H1 (cell line): ENCODE results near the gene PDZD2. TPM values are rescaled to one million over a fixed set of nuclear protein-coding genes. Genes with fewer than 3 reads are reported as not detected.

Source experiments
- CTCF ChIA-PET: fragments of 300-600 bp; sonication (Branson Sonifier 250); formaldehyde crosslinking; loops from one replicate; lab custom pipeline; 2021; ENCODE audit not compliant: partially characterized antibody; lab: Charles Lee
- POLR2A ChIA-PET: fragments of 300-600 bp; sonication (Branson Sonifier 250); formaldehyde crosslinking; loops from one replicate; lab custom pipeline; 2021; ENCODE audit warnings: inconsistent platforms; ENCODE audit not compliant: partially characterized antibody; lab: Charles Lee
- DNase-seq, 2 experiments: peaks; one replicate each; pipeline versions ENCODE4 v3.0.0 to v3.0.0-alpha.2; 2010 to 2022; ENCODE audit warnings: low spot score in 2 of 2, low read depth in 1 of 2, mixed read lengths in 1 of 2
- FAIRE-seq: peaks from 2 replicates; lab custom pipeline; 2011; peaks lifted over from hg19 to GRCh38; lab: Jason Lieb, UNC
- H2AFZ ChIP-seq: 2 replicates; pipeline ENCODE4 v1.8.1; 2012; ENCODE audit warnings: low read length, inconsistent platforms
- H2AK5ac ChIP-seq: 2 replicates; pipeline ENCODE4 v1.6.1; 2013; ENCODE audit warnings: low read depth, low read length
- H2BK120ac ChIP-seq: replicated peaks from 2 replicates; pipeline ENCODE3; 2013; ENCODE audit warnings: low read depth, low read length, inconsistent platforms
- H2BK12ac ChIP-seq: 2 replicates; pipeline ENCODE4 v1.6.1; 2013; ENCODE audit warnings: low read depth, low read length
- H2BK15ac ChIP-seq: 2 replicates; pipeline ENCODE4 v1.6.1; 2013; ENCODE audit warnings: low read length
- H2BK20ac ChIP-seq: 2 replicates; pipeline ENCODE4 v1.6.1; 2013; ENCODE audit warnings: low read length
- H2BK5ac ChIP-seq: 2 replicates; pipeline ENCODE4 v1.6.1; 2013; ENCODE audit warnings: low read depth, low read length
- H3K14ac ChIP-seq: 2 replicates; pipeline ENCODE4 v1.6.1; 2013; ENCODE audit warnings: inconsistent platforms; ENCODE audit not compliant: insufficient read length
- H3K18ac ChIP-seq: 2 replicates; pipeline ENCODE4 v1.6.1; 2013; ENCODE audit warnings: low read length; ENCODE audit errors: extremely low read depth
- H3K23ac ChIP-seq: 2 replicates; pipeline ENCODE4 v1.6.1; 2013; ENCODE audit warnings: inconsistent platforms; ENCODE audit not compliant: insufficient read length
- H3K23me2 ChIP-seq: 2 replicates; pipeline ENCODE4 v1.6.1; 2013; ENCODE audit warnings: low read depth, low read length
- H3K27ac ChIP-seq: 2 replicates; pipeline ENCODE4 v1.6.1; 2011; ENCODE audit warnings: low read depth, low read length, inconsistent platforms
- H3K27me3 ChIP-seq, 4 experiments: replicated peaks in 1 of 4; 1 replicate in 1 of 4; 2 replicates in 3 of 4; pipeline versions ENCODE4 v1.6.1 to v1.8.1; 2011 to 2013; ENCODE audit warnings: low read length in 3 of 4, mild to moderate bottlenecking in 3 of 4, inconsistent platforms in 2 of 4, mixed read lengths in 2 of 4, moderate library complexity in 1 of 4; ENCODE audit not compliant: control insufficient read depth in 3 of 4, insufficient read depth in 3 of 4; ENCODE audit errors: extremely low read depth in 1 of 4
- H3K36me3 ChIP-seq, 4 experiments: 2 replicates each; pipeline versions ENCODE4 v1.6.1 to v1.8.1; 2011 to 2013; ENCODE audit warnings: mild to moderate bottlenecking in 4 of 4, low read length in 3 of 4, moderate library complexity in 2 of 4, control low read depth in 1 of 4, inconsistent platforms in 1 of 4; ENCODE audit not compliant: insufficient read depth in 4 of 4, control insufficient read depth in 2 of 4
- H3K4ac ChIP-seq: replicated peaks from 2 replicates; pipeline ENCODE3; 2013; ENCODE audit warnings: low read length, low read depth, mixed read lengths, inconsistent platforms; ENCODE audit not compliant: insufficient read length
- H3K4me1 ChIP-seq, 4 experiments: replicated peaks in 1 of 4; 1 replicate in 1 of 4; 2 replicates in 3 of 4; pipeline versions ENCODE4 v1.6.1 to v1.8.1; 2011 to 2013; ENCODE audit warnings: low read length in 3 of 4, inconsistent platforms in 2 of 4, mixed read lengths in 1 of 4; ENCODE audit not compliant: insufficient read depth in 4 of 4, control insufficient read depth in 3 of 4
- H3K4me2 ChIP-seq, 2 experiments: 2 replicates each; pipeline versions ENCODE4 v1.6.1 to v1.8.1; 2011 to 2013; ENCODE audit warnings: low read depth in 2 of 2, low read length in 2 of 2, control low read depth in 1 of 2, inconsistent platforms in 1 of 2, mild to moderate bottlenecking in 1 of 2; ENCODE audit not compliant: insufficient read depth in 1 of 2
- H3K4me3 ChIP-seq, 4 experiments: fragments of 200-600, 300-600 bp in 1 of 4; sonication (generic), shearing (Covaris generic), sonication (Bioruptor Twin) in 1 of 4; 2 replicates each; pipeline versions ENCODE4 v1.5.1 to v1.8.1; 2011 to 2016; ENCODE audit warnings: low read length in 4 of 4, low read depth in 3 of 4, control low read depth in 2 of 4, inconsistent platforms in 2 of 4, mild to moderate bottlenecking in 2 of 4, mixed read lengths in 1 of 4, moderate library complexity in 1 of 4; ENCODE audit not compliant: insufficient read depth in 2 of 4; ENCODE audit errors: extremely low read depth in 1 of 4
- H3K56ac ChIP-seq: replicated peaks from 2 replicates; pipeline ENCODE3; 2013; ENCODE audit warnings: low read depth, mild to moderate bottlenecking, mixed read lengths, low read length, inconsistent platforms; ENCODE audit not compliant: insufficient read length
- H3K79me1 ChIP-seq: 2 replicates; pipeline ENCODE4 v1.6.1; 2013; ENCODE audit warnings: low read depth, low read length, control low read depth
- H3K79me2 ChIP-seq, 2 experiments: 2 replicates each; pipeline versions ENCODE4 v1.6.1 to v1.8.1; 2012 to 2013; ENCODE audit warnings: low read length in 2 of 2, mild to moderate bottlenecking in 2 of 2, inconsistent platforms in 1 of 2; ENCODE audit not compliant: insufficient read depth in 2 of 2, control insufficient read depth in 1 of 2
- H3K9ac ChIP-seq, 4 experiments: replicated peaks in 1 of 4; 1 replicate in 1 of 4; 2 replicates in 3 of 4; pipeline versions ENCODE4 v1.6.1 to v1.8.1; 2011 to 2013; ENCODE audit warnings: low read depth in 3 of 4, low read length in 3 of 4, control low read depth in 2 of 4, mild to moderate bottlenecking in 2 of 4, moderate library complexity in 2 of 4, inconsistent platforms in 1 of 4; ENCODE audit errors: extremely low read depth in 1 of 4
- H3K9me3 ChIP-seq, 2 experiments: 2 replicates each; pipeline versions ENCODE4 v1.6.1 to v1.8.1; 2012 to 2013; ENCODE audit warnings: mild to moderate bottlenecking in 2 of 2, moderate library complexity in 2 of 2, control low read depth in 1 of 2, inconsistent platforms in 1 of 2, low read depth in 1 of 2, low read length in 1 of 2, mixed read lengths in 1 of 2; ENCODE audit not compliant: insufficient read depth in 2 of 2
- H4K20me1 ChIP-seq, 2 experiments: replicated peaks in 1 of 2; 2 replicates each; pipeline versions ENCODE3 to v1.8.1; 2011 to 2013; ENCODE audit warnings: inconsistent platforms in 2 of 2, low read length in 2 of 2, mild to moderate bottlenecking in 1 of 2; ENCODE audit not compliant: insufficient read depth in 2 of 2, control insufficient read depth in 1 of 2
- H4K5ac ChIP-seq: 2 replicates; pipeline ENCODE4 v1.6.1; 2013; ENCODE audit warnings: low read length, low read depth, mixed read lengths, inconsistent platforms; ENCODE audit not compliant: insufficient read length
- H4K8ac ChIP-seq: 2 replicates; pipeline ENCODE4 v1.8.0; 2013; ENCODE audit warnings: mild to moderate bottlenecking, moderate library complexity, low read length, inconsistent platforms; ENCODE audit not compliant: insufficient read depth; ENCODE audit errors: extremely low read depth
- H4K91ac ChIP-seq: replicated peaks from 2 replicates; pipeline ENCODE3; 2013; ENCODE audit warnings: low read length, mixed read lengths, inconsistent platforms; ENCODE audit not compliant: insufficient read length
- TBP ChIP-seq: IDR thresholded peaks from 2 replicates; pipeline ENCODE4 v1.6.1; 2011; ENCODE audit warnings: low read depth, low read length, improper control_type of control experiment
- WGBS, 2 experiments: shearing (Covaris generic) in 1 of 2; methylation state at CpG; one replicate each; pipeline versions ENCODE4 v1.1.6 to v1.1.7; 2013 to 2015; ENCODE audit warnings: low lambda C conversion rate in 2 of 2, mixed read lengths in 2 of 2, inconsistent platforms in 1 of 2, low coverage in 1 of 2, missing lambda C conversion rate in 1 of 2; ENCODE audit not compliant: insufficient replicate concordance in 2 of 2, insufficient coverage in 1 of 2, insufficient read length in 1 of 2; ENCODE audit errors: extremely low coverage in 1 of 2, missing lambda C conversion rate in 1 of 2; 5-methylcytosine and 5-hydroxymethylcytosine counted together
- polyA plus RNA-seq, 7 experiments: library from polyadenylated mRNA; depleted of rRNA in 3 of 7; stranded (reverse) in 5 of 7; unstranded in 2 of 7; fragments of >200 nt in 5 of 7; fragments of 200-250 nt in 2 of 7; gene quantifications; 1 replicate in 5 of 7; 2 replicates in 1 of 7; 4 replicates in 1 of 7; pipeline versions ENCODE4 v1.2.1 to v1.2.3, GENCODE V29; 2011 to 2013; ENCODE audit warnings: missing spikeins in 2 of 7, mixed read lengths in 2 of 7
- total RNA-seq: library from RNA; stranded (reverse); fragmentation: NEBNext Ultra II Directional; extraction: Animal tissue kit (Norgen Biotek cat#: 25700); gene quantifications from 2 replicates; pipeline ENCODE4 v1.2.1, GENCODE V29; 2021

Gene PDZD2
- total and polyA plus RNA-seq, 2 of the 8 experiments (the other 6 are each of a cell fraction or from before 2014, with no cell fraction given), result 1.2 to 6.8 TPM

DNA sequence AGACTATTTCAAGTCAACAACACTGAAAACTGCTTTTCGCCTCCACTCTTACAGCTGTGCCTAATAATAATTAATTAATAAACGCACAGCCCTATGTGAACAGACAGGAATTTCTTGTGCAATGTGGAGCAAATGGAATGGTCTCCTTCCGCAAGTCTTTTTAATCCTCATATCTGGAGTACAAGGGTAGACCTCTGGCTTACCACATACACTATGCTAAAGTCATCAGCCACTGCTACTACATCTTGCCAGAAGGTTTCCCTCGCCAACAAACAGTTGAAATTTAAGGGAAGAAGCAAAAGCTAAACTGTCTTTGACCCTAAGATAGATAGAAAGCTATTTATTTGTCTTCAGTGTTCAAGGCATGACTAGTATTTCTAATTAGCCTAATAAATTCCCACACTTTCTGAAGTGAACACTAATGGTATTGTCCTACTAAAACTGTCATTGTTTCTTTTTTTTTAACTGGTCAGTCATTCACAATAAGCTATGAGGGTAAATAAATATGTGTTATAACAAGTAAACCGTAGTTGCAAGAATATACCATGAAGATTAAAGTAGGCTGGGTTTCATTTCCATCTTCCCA lies 471.3 kb downstream of the PDZD2 start:
- no peak overlapping the region for H3K27ac ChIP-seq
- 0 out of 2 replicates have a peak, but pooled peaks cover 2% of the 10 kb centered on the region for H3K79me1 ChIP-seq
- H3K9ac ChIP-seq, result no peak overlapping the region
- ChIA-PET CTCF (interaction anchor here (0.6 to 1.1 kb wide), 3 partner anchors 10 to 219 kb away, joined by 3 to 4 read pairs (median 3); no protein-coding TSS in a partner anchor), POLR2A (interaction anchor here (1.0 kb wide), 1 partner anchor 65 kb away, joined by 6 read pairs; no protein-coding TSS in a partner anchor)
- no peak overlapping the region for H2BK15ac ChIP-seq
- no peak overlapping the region for H3K18ac ChIP-seq
- 92% methylated on average over 5 of the region's 5 CpGs; no CpG with 5 or more reads in 1 of the 2 experiments for WGBS, 2 experiments
- no peak overlapping the region for H3K23ac ChIP-seq
- H2BK12ac ChIP-seq, result no peak overlapping the region
- H4K20me1 ChIP-seq, result peaks cover 5 to 7% of the 10 kb centered on the region in 2 experiments
- H3K4ac ChIP-seq, result no peak overlapping the region
- no peak overlapping the region for H2BK120ac ChIP-seq
- H4K5ac ChIP-seq, result no peak overlapping the region
- H3K4me2 ChIP-seq, result no peak overlapping the region
- H4K8ac ChIP-seq, result no peak overlapping the region
- H3K79me2 ChIP-seq, result no peaks in the 10 kb centered on the region; a peak in 1 of 4 replicates
- H4K91ac ChIP-seq, result no peak overlapping the region
- peaks cover 6 to 77% (median 31%) of the 10 kb centered on the region in 4 experiments for H3K36me3 ChIP-seq
- no peaks in the 10 kb centered on the region for H3K4me1 ChIP-seq
- no peak overlapping the region for H2AFZ ChIP-seq
- no peak overlapping the region for H3K56ac ChIP-seq
- no peak overlapping the region for H2BK5ac ChIP-seq
- H3K4me3 ChIP-seq, result no peak overlapping the region
- no peak overlapping the region for H2AK5ac ChIP-seq
- FAIRE-seq (no peak), DNase-seq (no peak)
- H3K9me3 ChIP-seq, result peaks cover 5 to 6% of the 10 kb centered on the region in 2 experiments
- TF ChIP-seq TBP, result no peak
- no peaks in the 10 kb centered on the region for H3K23me2 ChIP-seq
- H2BK20ac ChIP-seq, result no peak overlapping the region
- no peak overlapping the region for H3K14ac ChIP-seq
- H3K27me3 ChIP-seq, result no peaks in the 10 kb centered on the region
